CMK (cell line): Measurements from ENCODE around the gene SERPINA6.
"Not testable (repeated sequence)": the region's sequence is repeated elsewhere in the genome, so short reads cannot be mapped to it uniquely, and the experiment has no call there.

Experiments used
- DNase-seq: peaks from one replicate; pipeline ENCODE4 v3.0.0-alpha.2; 2010; ENCODE audit warnings: low read depth

The SERPINA6 gene

GRCh38 chr14:94354638-94355185 is 31.6 kb upstream of the SERPINA6 start:
- DNase-seq = no peak

- DNase-seq = not testable (repeated sequence)
Measured at GRCh38 chr14:94354190-94354589, 31.1 kb upstream of the SERPINA6 start.

GRCh38 chr14:94349276-94349675 is 26.1 kb upstream of the SERPINA6 start:
- no peak for DNase-seq

GRCh38 chr14:94348836-94349235 is 25.7 kb upstream of the SERPINA6 start:
- no peak for DNase-seq

GRCh38 chr14:94346841-94347240 is 23.7 kb upstream of the SERPINA6 start:
- DNase-seq = no peak

GRCh38 chr14:94346065-94346786 is 23.1 kb upstream of the SERPINA6 start:
- not testable (repeated sequence) for DNase-seq

- no peak for DNase-seq
Measured at GRCh38 chr14:94345344-94346064, 22.4 kb upstream of the SERPINA6 start.

- DNase-seq = no peak
Measured at GRCh38 chr14:94344389-94344788, 21.3 kb upstream of the SERPINA6 start.

- DNase-seq = no peak
Measured at GRCh38 chr14:94343238-94344005, 20.3 kb upstream of the SERPINA6 start.

- no peak for DNase-seq
Measured at GRCh38 chr14:94342334-94342934, 19.3 kb upstream of the SERPINA6 start.

GRCh38 chr14:94341656-94342333 is 18.7 kb upstream of the SERPINA6 start:
- DNase-seq = no peak

GRCh38 chr14:94340533-94340932 is 17.4 kb upstream of the SERPINA6 start:
- no peak for DNase-seq

GRCh38 chr14:94338023-94338422 is 14.9 kb upstream of the SERPINA6 start:
- no peak for DNase-seq

- no peak for DNase-seq
Measured at GRCh38 chr14:94337274-94337673, 14.1 kb upstream of the SERPINA6 start.

- no peak for DNase-seq
Measured at GRCh38 chr14:94334872-94335271, 11.7 kb upstream of the SERPINA6 start.

- no peak for DNase-seq
Measured at GRCh38 chr14:94332587-94332986, 9.5 kb upstream of the SERPINA6 start.

GRCh38 chr14:94332063-94332583 is 9.0 kb upstream of the SERPINA6 start:
- no peak for DNase-seq

- no peak for DNase-seq
Measured at GRCh38 chr14:94331462-94331861, 8.3 kb upstream of the SERPINA6 start.

- DNase-seq = no peak
Measured at GRCh38 chr14:94330857-94331256, 7.7 kb upstream of the SERPINA6 start.

GRCh38 chr14:94330432-94330831 is 7.3 kb upstream of the SERPINA6 start:
- no peak for DNase-seq

- no peak for DNase-seq
Measured at GRCh38 chr14:94329857-94330256, 6.7 kb upstream of the SERPINA6 start.
